ENCODE measurements around the gene FRMD4A. TPM values are rescaled to one million over a fixed set of nuclear protein-coding genes. Genes with fewer than 3 reads are reported as not detected.

Gene FRMD4A
- total RNA-seq, 4 donors from 2014 or later = 27.5 to 40.4 (median 33.0) TPM

DNA sequence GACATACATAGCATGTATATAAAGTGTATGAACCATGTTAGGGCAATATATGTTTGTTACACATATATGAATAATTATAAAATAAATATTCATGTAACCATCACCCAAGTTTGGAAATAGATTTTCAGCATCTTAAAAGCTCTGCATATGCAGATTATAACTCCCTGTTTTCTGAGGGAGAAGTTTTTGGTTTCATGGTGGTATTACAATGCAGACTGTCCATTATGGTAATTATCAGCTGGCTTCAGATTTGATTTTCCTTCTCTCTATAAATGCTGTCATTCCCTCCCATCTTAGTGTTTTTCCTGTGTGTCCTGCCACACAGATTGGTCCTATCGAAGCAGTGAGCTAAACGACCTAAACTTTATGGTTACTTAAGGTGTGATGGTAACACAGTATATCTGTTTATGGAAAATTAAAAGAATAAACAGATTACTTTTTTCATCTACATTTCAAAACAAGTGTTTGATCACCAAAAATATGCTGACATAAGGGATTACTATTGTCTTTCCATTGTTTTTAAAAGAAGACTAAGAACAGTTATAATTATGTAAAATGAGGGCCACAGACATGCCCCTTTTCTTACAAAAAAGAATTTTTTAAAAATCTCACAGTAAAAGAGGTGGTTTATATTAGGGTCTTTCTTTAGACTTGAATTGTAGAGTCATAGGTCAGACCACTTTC lies 726.2 kb downstream of the FRMD4A start:
- no peak for DNase-seq (ENCODE audit: low spot score in 2 of 2)
- H3K4me3 ChIP-seq (ENCODE audit: low read depth, poor library complexity, severe bottlenecking) = no peak overlapping the region
- no peak for TF ChIP-seq POLR2A (IDR thresholded peaks at IDR 0.05)
- TF ChIP-seq, protein P1, sequence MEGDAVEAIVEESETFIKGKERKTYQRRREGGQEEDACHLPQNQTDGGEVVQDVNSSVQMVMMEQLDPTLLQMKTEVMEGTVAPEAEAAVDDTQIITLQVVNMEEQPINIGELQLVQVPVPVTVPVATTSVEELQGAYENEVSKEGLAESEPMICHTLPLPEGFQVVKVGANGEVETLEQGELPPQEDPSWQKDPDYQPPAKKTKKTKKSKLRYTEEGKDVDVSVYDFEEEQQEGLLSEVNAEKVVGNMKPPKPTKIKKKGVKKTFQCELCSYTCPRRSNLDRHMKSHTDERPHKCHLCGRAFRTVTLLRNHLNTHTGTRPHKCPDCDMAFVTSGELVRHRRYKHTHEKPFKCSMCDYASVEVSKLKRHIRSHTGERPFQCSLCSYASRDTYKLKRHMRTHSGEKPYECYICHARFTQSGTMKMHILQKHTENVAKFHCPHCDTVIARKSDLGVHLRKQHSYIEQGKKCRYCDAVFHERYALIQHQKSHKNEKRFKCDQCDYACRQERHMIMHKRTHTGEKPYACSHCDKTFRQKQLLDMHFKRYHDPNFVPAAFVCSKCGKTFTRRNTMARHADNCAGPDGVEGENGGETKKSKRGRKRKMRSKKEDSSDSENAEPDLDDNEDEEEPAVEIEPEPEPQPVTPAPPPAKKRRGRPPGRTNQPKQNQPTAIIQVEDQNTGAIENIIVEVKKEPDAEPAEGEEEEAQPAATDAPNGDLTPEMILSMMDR (IDR thresholded peaks at IDR 0.05) = no peak
- WGBS, 2 donors = 87 to 88% methylated on average over 2 of the region's 2 CpGs
- intact Hi-C loops (cut with DNase I; ENCODE audit: low total_unique reads) = no loop called here

- TF ChIP-seq, protein P1 (IDR thresholded peaks at IDR 0.05) = no peak
- TF ChIP-seq POLR2A (IDR thresholded peaks at IDR 0.05) = no peak
- no peak for DNase-seq (ENCODE audit: low spot score in 2 of 2)
- H3K4me3 ChIP-seq (ENCODE audit: low read depth, poor library complexity, severe bottlenecking) = no peak overlapping the region
- intact Hi-C loops (cut with DNase I; ENCODE audit: low total_unique reads) = no loop called here
- 86 to 91% methylated on average over 5 of the region's 5 CpGs for WGBS, 2 donors
Observed at GRCh38 chr10:13597909-13598308, 732.8 kb downstream of the FRMD4A start.

DNA sequence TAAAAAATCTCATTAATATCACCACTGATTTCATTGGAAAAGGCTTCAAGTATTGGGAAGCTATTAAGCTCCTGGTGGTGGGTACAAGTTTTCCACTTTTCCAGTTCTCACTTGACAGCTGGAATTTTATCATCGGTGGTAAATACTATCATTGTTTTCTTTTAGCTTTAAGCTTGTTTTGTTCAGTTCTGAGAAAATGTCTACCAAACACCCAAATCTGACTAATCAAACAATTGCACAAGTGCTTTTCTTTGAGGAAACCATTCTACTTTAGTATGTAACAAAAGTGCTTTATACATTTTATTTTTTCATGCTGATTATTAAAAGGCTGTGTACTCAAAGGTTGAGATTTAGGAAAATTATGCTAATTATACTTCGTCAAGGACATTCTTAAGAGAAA lies 736.1 kb downstream of the FRMD4A start:
- TF ChIP-seq, protein P1 (IDR thresholded peaks at IDR 0.05) = no peak
- no peak for TF ChIP-seq POLR2A (IDR thresholded peaks at IDR 0.05)
- intact Hi-C loops (cut with DNase I; ENCODE audit: low total_unique reads) = no loop called here
- WGBS, 2 donors = 93% methylated on average over 2 of the region's 2 CpGs
- no peak for DNase-seq (ENCODE audit: low spot score in 2 of 2)
- H3K4me3 ChIP-seq (ENCODE audit: low read depth, poor library complexity, severe bottlenecking) = no peak overlapping the region
